HepG2 (cell line): Measurements from ENCODE around the gene TMEM196. TPM values are rescaled to one million over a fixed set of nuclear protein-coding genes. Genes with fewer than 3 reads are reported as not detected.

Experiments used
- ATAC-seq: fragments of 200-7000 bp; cut with Tn5 transposase; 3 replicates; pipeline ENCODE4 v1.9.1; 2020; ENCODE audit warnings: mild to moderate bottlenecking, moderate library complexity
- BruUV-seq: library from RNA; stranded (reverse); fragments of 400-500 nt; replicated peaks from 2 replicates; lab custom pipeline; 2021; lab: Mats Ljungman, UMichigan
- CTCF ChIA-PET: fragments of 300-600 bp; formaldehyde crosslinking; extraction: SDS; loops from one replicate; lab custom pipeline; 2021; ENCODE audit warnings: low total read pairs, inconsistent platforms, low intra/inter-chr PET ratio; lab: Yijun Ruan, JAX
- POLR2A ChIA-PET: fragments of 350-600 bp; sonication (Branson Sonifier 250); formaldehyde crosslinking; loops from one replicate; lab custom pipeline; 2020; ENCODE audit warnings: antibody characterized with exemption, inconsistent platforms; lab: Yijun Ruan, JAX
- DNase-seq: peaks from one replicate; pipeline ENCODE4 v3.0.0-alpha.2; 2015; ENCODE audit warnings: low spot score
- FAIRE-seq: peaks from 3 replicates; lab custom pipeline; 2011; peaks lifted over from hg19 to GRCh38; lab: Jason Lieb, UNC
- H2AFZ ChIP-seq: one replicate; pipeline ENCODE4 v1.6.1; 2011; ENCODE audit warnings: low read length, inconsistent platforms
- H3K27ac ChIP-seq: fragments of 300-600 bp; 3 replicates; pipeline ENCODE4 v1.8.0; 2011; ENCODE audit warnings: mixed run types, mild to moderate bottlenecking, mixed read lengths, low read length, inconsistent platforms; ENCODE audit not compliant: insufficient read depth; ENCODE audit errors: extremely low read length
- H3K27me3 ChIP-seq, 2 experiments: fragments of 200-600 bp in 1 of 2; 2 replicates in 1 of 2; 3 replicates in 1 of 2; pipeline versions ENCODE4 v1.6.0 to v1.8.0; 2011; ENCODE audit warnings: low read length in 2 of 2, mild to moderate bottlenecking in 2 of 2, moderate library complexity in 2 of 2, inconsistent platforms in 1 of 2; ENCODE audit not compliant: insufficient read depth in 2 of 2, control insufficient read depth in 1 of 2
- H3K36me3 ChIP-seq, 2 experiments: fragments of 200-600 bp in 1 of 2; replicated peaks in 1 of 2; 2 replicates in 1 of 2; 3 replicates in 1 of 2; pipeline versions ENCODE4 v1.5.1 to v1.8.0; 2011; ENCODE audit warnings: low read length in 2 of 2, inconsistent platforms in 1 of 2; ENCODE audit not compliant: insufficient read depth in 2 of 2, control insufficient read depth in 1 of 2
- H3K4me1 ChIP-seq: 2 replicates; pipeline ENCODE4 v1.5.1; 2012; ENCODE audit warnings: low read length, inconsistent platforms; ENCODE audit not compliant: insufficient read depth
- H3K4me2 ChIP-seq: 2 replicates; pipeline ENCODE4 v1.6.0; 2011; ENCODE audit warnings: low read depth, low read length, inconsistent platforms
- H3K4me3 ChIP-seq, 3 experiments: fragments of 200-600 bp in 1 of 3; sonication (generic), shearing (Covaris generic) in 1 of 3; replicated peaks in 1 of 3; 2 replicates each; pipeline ENCODE4 v1.5.1; 2011 to 2016; ENCODE audit warnings: low read length in 3 of 3, inconsistent platforms in 2 of 3, low read depth in 2 of 3, mild to moderate bottlenecking in 2 of 3, control low read depth in 1 of 3, mixed read lengths in 1 of 3; ENCODE audit not compliant: insufficient read depth in 1 of 3
- H3K79me2 ChIP-seq: one replicate; pipeline ENCODE4 v1.6.1; 2011; ENCODE audit warnings: low read length, inconsistent platforms; ENCODE audit not compliant: insufficient read depth
- H3K9ac ChIP-seq: 2 replicates; pipeline ENCODE4 v1.6.0; 2011; ENCODE audit warnings: mild to moderate bottlenecking, low read depth, low read length, inconsistent platforms; ENCODE audit not compliant: insufficient read depth
- H3K9me3 ChIP-seq: 2 replicates; pipeline ENCODE4 v1.5.1; 2012; ENCODE audit warnings: mild to moderate bottlenecking, low read length
- H4K20me1 ChIP-seq: 2 replicates; pipeline ENCODE4 v1.6.0; 2011; ENCODE audit warnings: inconsistent platforms, mild to moderate bottlenecking, low read length, moderate library complexity; ENCODE audit not compliant: insufficient read depth
- CTCF ChIP-seq: sonication (generic); formaldehyde crosslinking; IDR thresholded peaks from 2 replicates; pipeline ENCODE4 v1.5.0; 2020; ENCODE audit warnings: mild to moderate bottlenecking, missing genetic modification reagents, moderate library complexity
- ISX ChIP-seq: sonication (generic); formaldehyde crosslinking; conservative IDR thresholded peaks from 2 replicates; pipeline ENCODE4 v1.5.0; 2020; ENCODE audit warnings: missing genetic modification reagents
- STAG1 ChIP-seq: sonication (generic); formaldehyde crosslinking; IDR thresholded peaks from 2 replicates; pipeline ENCODE4 v1.4.0; 2020; ENCODE audit warnings: missing genetic modification reagents
- ZBTB37 ChIP-seq: sonication (generic); formaldehyde crosslinking; IDR thresholded peaks from 2 replicates; pipeline ENCODE4 v1.4.0; 2020; ENCODE audit warnings: mild to moderate bottlenecking, missing genetic modification reagents
- ZNF326 ChIP-seq: sonication (generic); formaldehyde crosslinking; IDR thresholded peaks from 2 replicates; pipeline ENCODE4 v1.4.0; 2020; ENCODE audit warnings: missing genetic modification reagents, borderline replicate concordance
- ZNF362 ChIP-seq: sonication (generic); formaldehyde crosslinking; IDR thresholded peaks from 2 replicates; pipeline ENCODE4 v1.4.0; 2020; ENCODE audit warnings: missing genetic modification reagents, mild to moderate bottlenecking, borderline replicate concordance
- WGBS: methylation state at CpG from one replicate; pipeline ENCODE4 v1.1.6; 2017; ENCODE audit warnings: low lambda C conversion rate; 5-methylcytosine and 5-hydroxymethylcytosine counted together
- in situ Hi-C: cut with HindIII; loops from 2 replicates; pipeline ENCODE4 v1.10.0; 2017; ENCODE audit warnings: low pct_unique_long_range_greater_than_20kb; ENCODE audit not compliant: extremely low pct_ligation_motif_present
- intact Hi-C: fragments of 100-400 bp; cut with micrococcal nuclease; formaldehyde crosslinking; loops from one replicate; pipeline ENCODE4 v1.10.0; 2022; ENCODE audit not compliant: unreplicated experiment
- polyA plus RNA-seq, 8 experiments: library from polyadenylated mRNA; depleted of rRNA in 3 of 8; stranded (reverse) in 7 of 8; unstranded in 1 of 8; fragments of >200 nt; fragmentation: Illumina TruSeq in 4 of 8; extraction: Trizol in 4 of 8; gene quantifications; 2 replicates each; pipeline versions ENCODE4 v1.2.1 to v1.2.3, GENCODE V29; 2011 to 2016; ENCODE audit warnings: low read depth in 4 of 8, missing spikeins in 1 of 8, mixed read lengths in 1 of 8; ENCODE audit not compliant: insufficient read depth in 1 of 8
- total RNA-seq, 5 experiments: library from RNA; depleted of rRNA; stranded (reverse); fragments of >200 nt; fragmentation: Illumina TruSeq; extraction: Trizol; gene quantifications; 2 replicates each; pipeline ENCODE4 v1.2.3, GENCODE V29; 2016; ENCODE audit warnings: low read depth in 1 of 5

The TMEM196 gene
- total and polyA plus RNA-seq, 2 of the 13 experiments (the other 11 are each of a cell fraction or from before 2014, with no cell fraction given) = not detected

- no peak overlapping the region for H3K9ac ChIP-seq
- H3K4me3 ChIP-seq = no peak overlapping the region
- intact Hi-C loops = loop anchor here (1.0 to 2.0 kb wide), 3 partner anchors 418 to 844 kb away; no protein-coding TSS in a partner anchor
- TF ChIP-seq STAG1 (CRISPR knock-in tag) = peak; percentile 35
- no peak for TF ChIP-seq ISX
- no peak for TF ChIP-seq ZNF326
- peak; percentile 20; the same call in 1 of the 2 replicates for TF ChIP-seq ZNF362
- no peak for TF ChIP-seq ZBTB37 (CRISPR knock-in tag)
- TF ChIP-seq CTCF (CRISPR knock-in tag) = peak; percentile 50
- H3K27ac ChIP-seq = no peak overlapping the region
- H3K27me3 ChIP-seq = no peaks in the 10 kb centered on the region
- no peak overlapping the region for H3K4me2 ChIP-seq
- ATAC-seq (no peak), FAIRE-seq (no peak), DNase-seq (peak; percentile 35)
- no TSS peak for BruUV-seq
- H2AFZ ChIP-seq = no peak overlapping the region
- H3K79me2 ChIP-seq = no peaks in the 10 kb centered on the region
- H3K36me3 ChIP-seq = no peaks in the 10 kb centered on the region
- no peaks in the 10 kb centered on the region for H3K9me3 ChIP-seq
- in situ Hi-C loops = loop anchor here (10.0 to 25.0 kb wide), 2 partner anchors 420 to 558 kb away; no protein-coding TSS in a partner anchor
- H3K4me1 ChIP-seq = no peaks in the 10 kb centered on the region
- WGBS = 9% methylated on average over 6 of the region's 6 CpGs
- no peaks in the 10 kb centered on the region for H4K20me1 ChIP-seq
- ChIA-PET POLR2A (no interaction called here), CTCF (interaction anchor here (0.6 to 2.1 kb wide), 3 partner anchors 40 to 844 kb away, joined by 3 to 11 read pairs (median 7); no protein-coding TSS in a partner anchor)
These were observed 18.8 kb downstream of the TMEM196 start for GRCh38 chr7:19754521-19755116.
